K562 (cell line): ENCODE data around the gene EIF2S2. TPM values are rescaled to one million over a fixed set of nuclear protein-coding genes. Genes with fewer than 3 reads are reported as not detected.
A peak's percentile ranks its signal among the peaks of the same experiment; 100 is the strongest.

Experiments used
- ATF7 ChIP-seq: fragments of 450-650 bp; IDR thresholded peaks from 2 replicates; pipeline ENCODE4 v1.7.1; 2014; ENCODE audit warnings: mild to moderate bottlenecking, moderate library complexity
- CBFB ChIP-seq: sonication (generic); formaldehyde crosslinking; IDR thresholded peaks from 2 replicates; pipeline ENCODE4 v1.4.0; 2020; ENCODE audit warnings: mild to moderate bottlenecking, missing genetic modification reagents
- CBX8 ChIP-seq: fragments of 200-600 bp; sonication (generic); IDR thresholded peaks from 2 replicates; pipeline ENCODE4 v1.6.1; 2012; ENCODE audit warnings: borderline replicate concordance, mixed run types, low read depth, mild to moderate bottlenecking, moderate library complexity, mixed read lengths, low read length, control low read depth, inconsistent platforms; ENCODE audit not compliant: poor library complexity, severe bottlenecking; ENCODE audit errors: extremely low read depth
- DACH1 ChIP-seq: fragments of 450-650 bp; IDR thresholded peaks from 2 replicates; pipeline ENCODE4 v1.6.1; 2018; ENCODE audit not compliant: partially characterized antibody
- E2F3 ChIP-seq: fragments of 250-450 bp; sonication (Bioruptor Pico); IDR thresholded peaks from 2 replicates; pipeline ENCODE4 v1.4.0; 2020; ENCODE audit warnings: mild to moderate bottlenecking
- HNRNPLL ChIP-seq: fragments of 200-400 bp; formaldehyde crosslinking; IDR thresholded peaks from 2 replicates; pipeline ENCODE4 v1.6.1; 2017; ENCODE audit warnings: low read length, low read depth, mild to moderate bottlenecking; ENCODE audit not compliant: poor library complexity, severe bottlenecking
- KLF6 ChIP-seq: fragments of 250-450 bp; sonication (Bioruptor Pico); IDR thresholded peaks from 2 replicates; pipeline ENCODE4 v1.4.0; 2020; ENCODE audit warnings: mild to moderate bottlenecking, moderate library complexity, borderline replicate concordance
- MBD2 ChIP-seq: sonication (generic); IDR thresholded peaks from 2 replicates; pipeline ENCODE4 v1.6.1; 2016; ENCODE audit warnings: low read depth, borderline replicate concordance
- MXI1 ChIP-seq: IDR thresholded peaks from 2 replicates; pipeline ENCODE4 v1.6.1; 2011; ENCODE audit warnings: low read depth, mild to moderate bottlenecking, improper control_type of control experiment, low read length
- PPARD ChIP-seq: fragments of 250-450 bp; sonication (Bioruptor Pico); IDR thresholded peaks from 2 replicates; pipeline ENCODE4 v1.8.0; 2022; ENCODE audit warnings: inconsistent platforms, mild to moderate bottlenecking, moderate library complexity
- SOX6 ChIP-seq: fragments of 450-650 bp; IDR thresholded peaks from 2 replicates; pipeline ENCODE4 v1.6.1; 2014; ENCODE audit warnings: mild to moderate bottlenecking
- ZNF324 ChIP-seq: fragments of 250-450 bp; sonication (Bioruptor Pico); IDR thresholded peaks from 2 replicates; pipeline ENCODE4 v1.4.0; 2020; ENCODE audit warnings: mild to moderate bottlenecking
- ZNF41 ChIP-seq: fragments of 250-450 bp; sonication (Bioruptor Pico); conservative IDR thresholded peaks from 2 replicates; pipeline ENCODE4 v1.4.0; 2020; ENCODE audit warnings: mild to moderate bottlenecking
- polyA plus RNA-seq, 8 experiments: library from polyadenylated mRNA; depleted of rRNA in 4 of 8; stranded (reverse) in 5 of 8; unstranded in 3 of 8; fragments of >200 nt; fragmentation: Nextera tagmentation in 2 of 8; fragmentation: Illumina TruSeq in 1 of 8; extraction: Ambion mirVana in 2 of 8; extraction: Trizol in 1 of 8; gene quantifications; 2 replicates each; pipeline versions ENCODE4 v1.2.1 to v1.2.3, GENCODE V29; 2011 to 2014; ENCODE audit warnings: inconsistent platforms in 1 of 8, missing spikeins in 1 of 8
- total RNA-seq, 7 experiments: library from RNA; depleted of rRNA in 6 of 7; stranded (reverse); fragments of >200 nt in 6 of 7; fragmentation: Illumina TruSeq in 2 of 7; extraction: Trizol in 2 of 7; gene quantifications; 2 replicates each; pipeline versions ENCODE4 v1.2.1 to v1.2.3, GENCODE V29; 2011 to 2021; ENCODE audit warnings: low replicate concordance in 1 of 7
- TF ChIP-seq, protein P1 (sequence below): fragments of 250-450 bp; sonication (Bioruptor Pico); IDR thresholded peaks from 2 replicates; pipeline ENCODE4 v1.4.0; 2020; ENCODE audit warnings: mild to moderate bottlenecking, moderate library complexity
- TF ChIP-seq, protein P2 (sequence below): sonication (generic); formaldehyde crosslinking; IDR thresholded peaks from 2 replicates; pipeline ENCODE4 v1.8.0; 2022; ENCODE audit warnings: mild to moderate bottlenecking, low read depth, missing genetic modification reagents
- TF ChIP-seq, protein P3 (sequence below): sonication (generic); IDR thresholded peaks from 2 replicates; pipeline ENCODE4 v1.6.1; 2016
- TF ChIP-seq, protein P4 (sequence below): fragments of 250-450 bp; sonication (Bioruptor Pico); IDR thresholded peaks from 2 replicates; pipeline ENCODE4 v1.4.0; 2020; ENCODE audit warnings: mild to moderate bottlenecking
- TF ChIP-seq, protein P5 (sequence below): fragments of 450-650 bp; IDR thresholded peaks from 2 replicates; pipeline ENCODE4 v1.6.1; 2017; ENCODE audit warnings: antibody characterized with exemption, mild to moderate bottlenecking

The EIF2S2 gene
- total and polyA plus RNA-seq, 9 of the 15 experiments (the other 6 are each of a cell fraction or from before 2014, with no cell fraction given): 79.7 to 220 (median 154) TPM

DNA sequence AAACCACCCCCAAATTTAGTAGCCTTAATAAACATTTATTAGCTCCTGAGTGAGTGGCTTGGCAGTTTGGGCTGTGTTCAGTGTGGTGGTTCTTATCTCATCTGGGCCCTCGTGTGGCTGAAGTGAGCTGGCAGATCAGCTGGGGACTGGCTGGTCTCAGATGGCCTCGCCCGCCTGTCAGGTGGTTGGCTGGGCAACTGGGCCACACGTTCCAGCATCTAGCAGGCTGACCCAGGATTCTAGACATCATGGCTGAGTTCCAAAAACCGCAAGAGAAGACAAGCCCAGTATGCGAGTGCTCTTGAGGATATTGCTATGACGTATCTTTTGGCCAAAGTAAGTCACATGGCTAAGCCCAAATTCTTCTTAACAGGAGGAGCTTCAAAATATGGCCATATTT lies 28.9 kb downstream of the EIF2S2 start (continued):
- TF ChIP-seq, protein P1, sequence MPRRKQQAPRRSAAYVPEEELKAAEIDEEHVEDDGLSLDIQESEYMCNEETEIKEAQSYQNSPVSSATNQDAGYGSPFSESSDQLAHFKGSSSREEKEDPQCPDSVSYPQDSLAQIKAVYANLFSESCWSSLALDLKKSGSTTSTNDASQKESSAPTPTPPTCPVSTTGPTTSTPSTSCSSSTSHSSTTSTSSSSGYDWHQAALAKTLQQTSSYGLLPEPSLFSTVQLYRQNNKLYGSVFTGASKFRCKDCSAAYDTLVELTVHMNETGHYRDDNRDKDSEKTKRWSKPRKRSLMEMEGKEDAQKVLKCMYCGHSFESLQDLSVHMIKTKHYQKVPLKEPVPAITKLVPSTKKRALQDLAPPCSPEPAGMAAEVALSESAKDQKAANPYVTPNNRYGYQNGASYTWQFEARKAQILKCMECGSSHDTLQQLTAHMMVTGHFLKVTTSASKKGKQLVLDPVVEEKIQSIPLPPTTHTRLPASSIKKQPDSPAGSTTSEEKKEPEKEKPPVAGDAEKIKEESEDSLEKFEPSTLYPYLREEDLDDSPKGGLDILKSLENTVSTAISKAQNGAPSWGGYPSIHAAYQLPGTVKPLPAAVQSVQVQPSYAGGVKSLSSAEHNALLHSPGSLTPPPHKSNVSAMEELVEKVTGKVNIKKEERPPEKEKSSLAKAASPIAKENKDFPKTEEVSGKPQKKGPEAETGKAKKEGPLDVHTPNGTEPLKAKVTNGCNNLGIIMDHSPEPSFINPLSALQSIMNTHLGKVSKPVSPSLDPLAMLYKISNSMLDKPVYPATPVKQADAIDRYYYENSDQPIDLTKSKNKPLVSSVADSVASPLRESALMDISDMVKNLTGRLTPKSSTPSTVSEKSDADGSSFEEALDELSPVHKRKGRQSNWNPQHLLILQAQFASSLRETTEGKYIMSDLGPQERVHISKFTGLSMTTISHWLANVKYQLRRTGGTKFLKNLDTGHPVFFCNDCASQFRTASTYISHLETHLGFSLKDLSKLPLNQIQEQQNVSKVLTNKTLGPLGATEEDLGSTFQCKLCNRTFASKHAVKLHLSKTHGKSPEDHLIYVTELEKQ (CRISPR knock-in tag): no peak
- TF ChIP-seq, protein P2, sequence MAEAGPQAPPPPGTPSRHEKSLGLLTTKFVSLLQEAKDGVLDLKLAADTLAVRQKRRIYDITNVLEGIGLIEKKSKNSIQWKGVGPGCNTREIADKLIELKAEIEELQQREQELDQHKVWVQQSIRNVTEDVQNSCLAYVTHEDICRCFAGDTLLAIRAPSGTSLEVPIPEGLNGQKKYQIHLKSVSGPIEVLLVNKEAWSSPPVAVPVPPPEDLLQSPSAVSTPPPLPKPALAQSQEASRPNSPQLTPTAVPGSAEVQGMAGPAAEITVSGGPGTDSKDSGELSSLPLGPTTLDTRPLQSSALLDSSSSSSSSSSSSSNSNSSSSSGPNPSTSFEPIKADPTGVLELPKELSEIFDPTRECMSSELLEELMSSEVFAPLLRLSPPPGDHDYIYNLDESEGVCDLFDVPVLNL (CRISPR knock-in tag): no peak
- TF ChIP-seq PPARD (CRISPR knock-in tag) (no peak), ZNF324 (no peak), E2F3 (no peak), CBFB (no peak), KLF6 (no peak), MBD2 (no peak), DACH1 (peak; percentile 87), HNRNPLL (no peak), ZNF41 (CRISPR knock-in tag) (no peak), SOX6 (no peak), CBX8 (no peak), ATF7 (peak; percentile 68; the same call in 1 of the 2 replicates), MXI1 (no peak)
- TF ChIP-seq, protein P3, sequence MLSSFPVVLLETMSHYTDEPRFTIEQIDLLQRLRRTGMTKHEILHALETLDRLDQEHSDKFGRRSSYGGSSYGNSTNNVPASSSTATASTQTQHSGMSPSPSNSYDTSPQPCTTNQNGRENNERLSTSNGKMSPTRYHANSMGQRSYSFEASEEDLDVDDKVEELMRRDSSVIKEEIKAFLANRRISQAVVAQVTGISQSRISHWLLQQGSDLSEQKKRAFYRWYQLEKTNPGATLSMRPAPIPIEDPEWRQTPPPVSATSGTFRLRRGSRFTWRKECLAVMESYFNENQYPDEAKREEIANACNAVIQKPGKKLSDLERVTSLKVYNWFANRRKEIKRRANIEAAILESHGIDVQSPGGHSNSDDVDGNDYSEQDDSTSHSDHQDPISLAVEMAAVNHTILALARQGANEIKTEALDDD: no peak
- TF ChIP-seq, protein P4, sequence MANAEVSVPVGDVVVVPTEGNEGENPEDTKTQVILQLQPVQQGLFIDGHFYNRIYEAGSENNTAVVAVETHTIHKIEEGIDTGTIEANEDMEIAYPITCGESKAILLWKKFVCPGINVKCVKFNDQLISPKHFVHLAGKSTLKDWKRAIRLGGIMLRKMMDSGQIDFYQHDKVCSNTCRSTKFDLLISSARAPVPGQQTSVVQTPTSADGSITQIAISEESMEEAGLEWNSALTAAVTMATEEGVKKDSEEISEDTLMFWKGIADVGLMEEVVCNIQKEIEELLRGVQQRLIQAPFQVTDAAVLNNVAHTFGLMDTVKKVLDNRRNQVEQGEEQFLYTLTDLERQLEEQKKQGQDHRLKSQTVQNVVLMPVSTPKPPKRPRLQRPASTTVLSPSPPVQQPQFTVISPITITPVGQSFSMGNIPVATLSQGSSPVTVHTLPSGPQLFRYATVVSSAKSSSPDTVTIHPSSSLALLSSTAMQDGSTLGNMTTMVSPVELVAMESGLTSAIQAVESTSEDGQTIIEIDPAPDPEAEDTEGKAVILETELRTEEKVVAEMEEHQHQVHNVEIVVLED (CRISPR knock-in tag): no peak
- TF ChIP-seq, protein P5, sequence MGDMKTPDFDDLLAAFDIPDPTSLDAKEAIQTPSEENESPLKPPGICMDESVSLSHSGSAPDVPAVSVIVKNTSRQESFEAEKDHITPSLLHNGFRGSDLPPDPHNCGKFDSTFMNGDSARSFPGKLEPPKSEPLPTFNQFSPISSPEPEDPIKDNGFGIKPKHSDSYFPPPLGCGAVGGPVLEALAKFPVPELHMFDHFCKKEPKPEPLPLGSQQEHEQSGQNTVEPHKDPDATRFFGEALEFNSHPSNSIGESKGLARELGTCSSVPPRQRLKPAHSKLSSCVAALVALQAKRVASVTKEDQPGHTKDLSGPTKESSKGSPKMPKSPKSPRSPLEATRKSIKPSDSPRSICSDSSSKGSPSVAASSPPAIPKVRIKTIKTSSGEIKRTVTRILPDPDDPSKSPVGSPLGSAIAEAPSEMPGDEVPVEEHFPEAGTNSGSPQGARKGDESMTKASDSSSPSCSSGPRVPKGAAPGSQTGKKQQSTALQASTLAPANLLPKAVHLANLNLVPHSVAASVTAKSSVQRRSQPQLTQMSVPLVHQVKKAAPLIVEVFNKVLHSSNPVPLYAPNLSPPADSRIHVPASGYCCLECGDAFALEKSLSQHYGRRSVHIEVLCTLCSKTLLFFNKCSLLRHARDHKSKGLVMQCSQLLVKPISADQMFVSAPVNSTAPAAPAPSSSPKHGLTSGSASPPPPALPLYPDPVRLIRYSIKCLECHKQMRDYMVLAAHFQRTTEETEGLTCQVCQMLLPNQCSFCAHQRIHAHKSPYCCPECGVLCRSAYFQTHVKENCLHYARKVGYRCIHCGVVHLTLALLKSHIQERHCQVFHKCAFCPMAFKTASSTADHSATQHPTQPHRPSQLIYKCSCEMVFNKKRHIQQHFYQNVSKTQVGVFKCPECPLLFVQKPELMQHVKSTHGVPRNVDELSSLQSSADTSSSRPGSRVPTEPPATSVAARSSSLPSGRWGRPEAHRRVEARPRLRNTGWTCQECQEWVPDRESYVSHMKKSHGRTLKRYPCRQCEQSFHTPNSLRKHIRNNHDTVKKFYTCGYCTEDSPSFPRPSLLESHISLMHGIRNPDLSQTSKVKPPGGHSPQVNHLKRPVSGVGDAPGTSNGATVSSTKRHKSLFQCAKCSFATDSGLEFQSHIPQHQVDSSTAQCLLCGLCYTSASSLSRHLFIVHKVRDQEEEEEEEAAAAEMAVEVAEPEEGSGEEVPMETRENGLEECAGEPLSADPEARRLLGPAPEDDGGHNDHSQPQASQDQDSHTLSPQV: peak; percentile 72; the same call in 1 of the 2 replicates
